GM21447 (cell line): Measurements from ENCODE around the gene PALB2.
"Not testable (repeated sequence)": the region's sequence is repeated elsewhere in the genome, so short reads cannot be mapped to it uniquely, and the experiment has no call there.

ENCODE experiments used
- ATAC-seq: cut with Tn5 transposase; IDR thresholded peaks from one replicate; pipeline ENCODE4 v1.9.1; 2021; ENCODE audit not compliant: unreplicated experiment

PALB2 gene

GRCh38 chr16:23584186-23585076, 56.7 kb downstream of the PALB2 start:
- no peak for ATAC-seq

GRCh38 chr16:23583271-23583670, 57.8 kb downstream of the PALB2 start:
- ATAC-seq: not testable (repeated sequence)

DNA sequence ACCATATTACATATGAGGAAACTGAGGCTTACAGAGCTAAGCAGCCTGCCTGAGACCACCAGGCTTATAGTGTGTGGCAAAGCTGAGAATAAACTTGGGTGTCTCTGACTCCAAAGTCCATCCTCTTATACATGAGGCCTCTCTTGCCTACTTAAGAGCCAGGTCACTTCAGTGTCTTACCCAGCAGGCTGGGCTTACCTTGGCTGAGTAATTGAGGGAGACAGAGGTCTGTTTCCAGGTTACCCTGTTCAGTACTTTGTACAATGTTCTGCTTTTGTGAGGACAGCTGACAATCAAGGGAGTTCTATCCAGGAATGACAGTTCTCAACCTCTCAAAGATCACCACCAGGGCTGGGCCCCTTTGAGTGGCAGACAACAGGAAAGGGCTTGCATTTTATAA, 59.3 kb downstream of the PALB2 start:
- ATAC-seq: no peak

DNA sequence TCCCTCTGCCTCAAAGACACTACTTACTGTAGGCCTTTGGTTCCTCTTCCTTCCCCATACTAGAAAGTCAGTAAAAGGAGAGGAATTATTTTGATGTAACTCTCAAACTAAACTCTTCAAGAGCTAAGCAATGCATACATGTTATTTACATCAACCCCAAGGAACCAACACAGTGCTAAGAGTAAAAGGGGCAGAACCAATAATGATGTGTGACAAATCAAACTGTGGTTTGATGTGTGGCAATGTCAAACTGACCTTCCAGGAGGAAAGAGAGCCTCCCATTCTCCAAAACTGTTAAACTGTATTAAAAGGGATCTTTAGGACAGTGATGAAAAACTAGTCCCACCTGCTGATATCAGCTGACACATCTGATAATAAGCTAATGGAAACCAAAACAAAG, 60.7 kb downstream of the PALB2 start:
- no peak for ATAC-seq

GRCh38 chr16:23579371-23579770, 61.7 kb downstream of the PALB2 start:
- ATAC-seq: no peak

GRCh38 chr16:23578101-23578830, 62.8 kb downstream of the PALB2 start:
- ATAC-seq: no peak

DNA sequence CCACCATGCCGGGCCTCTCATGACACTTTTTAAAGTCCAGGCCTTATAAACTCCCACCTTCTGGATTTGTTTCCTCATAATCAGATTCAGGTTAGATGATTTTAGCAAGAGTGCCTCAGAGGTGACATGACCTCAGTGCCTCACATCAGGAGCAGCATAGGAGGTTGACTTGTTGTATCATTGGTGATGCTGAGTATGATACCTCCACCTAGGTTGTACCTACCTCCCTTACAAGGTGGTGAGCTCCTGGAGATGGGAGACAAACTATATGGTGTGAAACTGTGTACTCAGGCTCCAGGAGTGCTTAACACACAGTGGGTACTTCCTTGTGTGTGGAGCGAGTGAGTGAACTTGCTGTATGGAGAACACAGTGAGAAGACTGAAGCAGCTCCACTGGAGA, 63.6 kb downstream of the PALB2 start:
- ATAC-seq: no peak

- ATAC-seq: no peak
Measured at GRCh38 chr16:23575834-23576233, 65.3 kb downstream of the PALB2 start.

DNA sequence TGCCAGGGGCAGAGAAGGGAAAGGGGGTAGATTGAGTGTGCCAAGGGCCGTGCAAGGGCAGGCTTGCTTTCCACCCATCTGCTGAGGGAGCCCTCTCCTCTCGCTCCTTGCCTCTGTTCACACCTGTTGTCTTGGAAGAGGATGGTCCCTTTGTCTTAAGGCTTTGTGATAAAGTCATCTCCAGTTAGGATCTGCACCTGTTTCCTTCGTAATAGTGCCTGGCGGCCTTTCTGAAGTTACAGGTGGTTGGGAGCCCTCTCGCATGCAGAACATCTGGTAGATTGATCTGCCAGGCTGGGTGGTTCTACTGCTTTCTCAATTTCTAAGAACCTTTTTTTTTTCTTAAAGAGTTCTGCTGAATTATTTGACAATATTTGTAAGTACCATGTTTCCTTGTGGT, 67.3 kb downstream of the PALB2 start:
- no peak for ATAC-seq

GRCh38 chr16:23572394-23572793, 68.7 kb downstream of the PALB2 start:
- ATAC-seq: no peak

GRCh38 chr16:23571895-23572294, 69.2 kb downstream of the PALB2 start:
- no peak for ATAC-seq

- ATAC-seq: no peak
Measured at GRCh38 chr16:23570992-23571632, 70.0 kb downstream of the PALB2 start.

DNA sequence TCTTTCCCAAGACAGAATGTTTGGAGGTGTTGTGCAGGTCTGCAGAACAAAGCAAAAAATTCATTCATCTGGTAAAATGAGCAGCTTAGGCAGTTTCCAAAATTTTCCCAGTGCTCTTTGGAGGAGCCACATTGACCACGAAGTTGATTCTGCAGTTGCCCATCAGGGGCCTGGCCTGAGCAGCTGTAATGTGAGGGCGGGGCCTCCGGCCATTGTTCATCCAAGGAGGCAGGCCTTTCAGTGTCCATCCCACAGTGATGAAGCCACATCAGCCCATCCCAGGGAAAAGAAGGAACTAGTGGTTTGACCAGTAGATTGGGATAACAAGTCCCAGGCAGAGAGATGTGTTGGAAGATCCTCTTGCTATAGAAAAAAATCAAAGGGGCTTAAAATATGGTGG, 73.5 kb downstream of the PALB2 start:
- no peak for ATAC-seq

DNA sequence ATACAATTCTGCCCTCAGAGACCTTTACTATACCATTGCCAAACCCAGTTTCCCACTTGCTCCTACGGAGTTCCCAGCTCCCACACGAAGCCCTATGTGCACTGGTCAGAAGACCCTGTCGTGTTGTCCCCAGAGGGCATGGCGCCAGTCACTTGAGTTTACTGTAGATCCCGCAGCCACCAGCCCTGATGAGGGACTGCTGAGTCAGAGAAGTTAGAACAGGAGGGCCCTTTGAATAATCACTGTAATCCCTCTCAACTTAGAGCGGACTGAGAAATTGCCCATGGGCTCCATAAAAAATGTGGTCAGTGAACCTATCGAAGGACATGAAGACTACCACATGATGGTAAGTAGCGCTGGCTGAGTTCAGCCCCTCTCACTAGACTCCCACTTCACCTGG, 74.4 kb downstream of the PALB2 start:
- no peak for ATAC-seq

DNA sequence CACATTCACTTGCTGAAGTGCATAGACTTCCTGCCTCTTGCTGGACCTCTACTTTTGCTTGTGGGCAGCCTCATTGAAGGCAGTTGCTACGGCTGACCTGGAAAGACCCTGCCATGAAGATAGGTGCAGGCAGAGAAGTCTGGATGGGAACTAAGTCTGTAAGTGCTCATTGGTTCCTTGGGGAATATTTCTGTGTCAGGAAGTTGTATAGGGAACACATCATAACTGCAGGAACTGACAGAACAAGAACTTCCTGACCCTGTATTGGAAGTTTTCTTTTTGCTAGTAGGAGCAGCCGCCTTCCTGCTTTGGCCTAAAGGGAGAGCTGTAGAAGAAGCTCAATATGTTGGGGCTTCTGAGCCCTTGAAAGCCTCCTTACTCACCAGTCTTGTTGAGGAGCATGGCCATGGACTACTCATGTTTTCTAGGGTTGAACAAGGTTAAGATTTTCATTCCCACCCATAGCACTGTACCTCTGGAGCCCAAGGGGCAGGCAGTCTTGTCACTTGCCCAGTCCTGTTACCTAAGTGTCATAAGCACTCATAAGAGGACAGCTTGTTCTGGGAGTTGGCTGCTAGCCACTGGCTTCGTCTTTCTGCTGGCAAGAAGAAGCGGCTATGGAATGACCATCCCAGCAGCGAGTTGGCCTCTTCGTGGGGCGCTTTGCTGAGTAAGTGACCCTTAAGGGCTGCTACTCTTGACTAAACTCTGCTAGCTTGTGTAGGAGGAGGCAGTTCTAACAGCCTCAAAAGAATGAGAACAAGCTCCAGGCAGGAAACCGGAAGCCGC, 76.3 kb downstream of the PALB2 start:
- no peak for ATAC-seq

GRCh38 chr16:23563186-23563585, 77.9 kb downstream of the PALB2 start:
- no peak for ATAC-seq

- no peak for ATAC-seq
Measured at GRCh38 chr16:23562505-23562904, 78.6 kb downstream of the PALB2 start.

DNA sequence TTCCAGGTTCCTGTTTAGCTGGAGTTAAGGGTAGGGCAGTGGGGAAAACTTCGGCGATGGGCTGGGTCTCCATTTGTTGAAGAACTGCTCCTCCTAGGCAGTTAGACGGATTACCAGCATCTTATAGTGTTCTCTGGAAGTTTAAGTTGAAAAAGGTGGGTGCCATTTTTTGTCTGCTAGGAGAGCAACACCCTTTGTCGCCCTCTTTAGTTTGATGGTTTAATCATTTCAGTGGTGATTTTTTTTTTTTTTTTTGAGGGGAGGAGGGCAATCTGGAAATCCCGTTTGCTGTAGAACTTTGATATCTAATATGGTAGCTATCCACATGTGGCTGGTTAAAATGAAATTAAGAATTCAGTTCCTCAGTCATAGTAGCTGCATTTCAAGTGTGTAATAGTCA, 79.5 kb downstream of the PALB2 start:
- ATAC-seq: no peak

- ATAC-seq: peak; percentile 1
Measured at GRCh38 chr16:23557779-23558702, 83.1 kb downstream of the PALB2 start.
